A673 (cell line): ENCODE data around the gene KRTAP22-2. TPM values are rescaled to one million over a fixed set of nuclear protein-coding genes. Genes with fewer than 3 reads are reported as not detected.

Experiments used
- BruUV-seq: library from RNA; stranded (reverse); fragments of 400-500 nt; replicated peaks from 2 replicates; lab custom pipeline; 2021; lab: Mats Ljungman, UMichigan
- CTCF ChIA-PET: fragments of 300-600 bp; sonication (Branson Sonifier 250); formaldehyde crosslinking; loops from one replicate; lab custom pipeline; 2022; ENCODE audit warnings: antibody characterized with exemption; lab: Charles Lee
- POLR2A ChIA-PET: fragments of 300-600 bp; sonication (Branson Sonifier 250); formaldehyde crosslinking; loops from one replicate; lab custom pipeline; 2022; ENCODE audit warnings: antibody characterized with exemption; ENCODE audit not compliant: low non-redundant PET; lab: Charles Lee
- DNase-seq: peaks from one replicate; pipeline ENCODE4 v3.0.0-alpha.2; 2015; ENCODE audit warnings: low spot score
- H3K27ac ChIP-seq: fragments of 200-600 bp; sonication (generic); 2 replicates; pipeline ENCODE4 v1.5.1; 2016; ENCODE audit warnings: mixed run types, low read depth, mild to moderate bottlenecking, mixed read lengths, antibody characterized with exemption, low read length; ENCODE audit not compliant: poor library complexity, severe bottlenecking
- H3K27me3 ChIP-seq: fragments of 200-600 bp; sonication (generic); replicated peaks from 2 replicates; pipeline ENCODE4 v1.6.1; 2017; ENCODE audit warnings: mixed run types, low read depth, mild to moderate bottlenecking, mixed read lengths, antibody characterized with exemption, low read length; ENCODE audit not compliant: insufficient read depth, poor library complexity
- H3K36me3 ChIP-seq: fragments of 200-600 bp; sonication (generic); 2 replicates; pipeline ENCODE4 v1.6.1; 2016; ENCODE audit warnings: mixed run types, mild to moderate bottlenecking, mixed read lengths, antibody characterized with exemption, low read length; ENCODE audit not compliant: insufficient read depth, poor library complexity, severe bottlenecking
- H3K4me1 ChIP-seq: fragments of 200-600 bp; sonication (generic); 2 replicates; pipeline ENCODE4 v1.6.1; 2017; ENCODE audit warnings: mixed run types, mild to moderate bottlenecking, mixed read lengths, antibody characterized with exemption, low read length; ENCODE audit not compliant: insufficient read depth, poor library complexity, severe bottlenecking
- H3K4me3 ChIP-seq: fragments of 200-600 bp; sonication (generic); 2 replicates; pipeline ENCODE4 v1.5.1; 2016; ENCODE audit warnings: low read depth, mixed run types, mild to moderate bottlenecking, mixed read lengths, low read length; ENCODE audit not compliant: poor library complexity, severe bottlenecking
- H3K9me3 ChIP-seq: fragments of 200-600 bp; sonication (generic); 2 replicates; pipeline ENCODE4 v1.6.1; 2016; ENCODE audit warnings: mixed run types, low read depth, mild to moderate bottlenecking, mixed read lengths, antibody characterized with exemption, low read length; ENCODE audit not compliant: poor library complexity, severe bottlenecking
- EZH2 ChIP-seq: fragments of 200-600 bp; sonication (generic); IDR thresholded peaks from 2 replicates; pipeline ENCODE4 v1.6.1; 2017; ENCODE audit warnings: borderline replicate concordance, low read depth, mild to moderate bottlenecking, mixed read lengths, antibody characterized with exemption, low read length; ENCODE audit not compliant: poor library complexity, severe bottlenecking
- intact Hi-C: fragments of 100-400 bp; cut with micrococcal nuclease; formaldehyde crosslinking; loops from one replicate; pipeline ENCODE4 v1.10.0; 2022; ENCODE audit not compliant: unreplicated experiment
- total RNA-seq: library from RNA; stranded (reverse); gene quantifications from 2 replicates; pipeline ENCODE4 v1.2.3, GENCODE V29; 2021
- TF ChIP-seq, protein P1 (sequence below): fragments of 300-800, 200-600 bp; sonication (generic); conservative IDR thresholded peaks from 2 replicates; pipeline ENCODE4 v1.5.1; 2017; ENCODE audit warnings: low read depth, mild to moderate bottlenecking, antibody characterized with exemption, low read length, moderate library complexity, mixed read lengths

Gene KRTAP22-2
- total RNA-seq, 1 experiment from 2014 or later: not detected

- H3K36me3 ChIP-seq: no peaks in the 10 kb centered on the region
- intact Hi-C loops: no loop called here
- peaks cover 5% of the 10 kb centered on the region for H3K9me3 ChIP-seq
- BruUV-seq: no TSS peak
- H3K27me3 ChIP-seq: no peaks in the 10 kb centered on the region
- no peak for DNase-seq
- POLR2A ChIA-PET: no interaction called here
- H3K27ac ChIP-seq: no peak overlapping the region
- TF ChIP-seq EZH2: no peak
- TF ChIP-seq, protein P1, sequence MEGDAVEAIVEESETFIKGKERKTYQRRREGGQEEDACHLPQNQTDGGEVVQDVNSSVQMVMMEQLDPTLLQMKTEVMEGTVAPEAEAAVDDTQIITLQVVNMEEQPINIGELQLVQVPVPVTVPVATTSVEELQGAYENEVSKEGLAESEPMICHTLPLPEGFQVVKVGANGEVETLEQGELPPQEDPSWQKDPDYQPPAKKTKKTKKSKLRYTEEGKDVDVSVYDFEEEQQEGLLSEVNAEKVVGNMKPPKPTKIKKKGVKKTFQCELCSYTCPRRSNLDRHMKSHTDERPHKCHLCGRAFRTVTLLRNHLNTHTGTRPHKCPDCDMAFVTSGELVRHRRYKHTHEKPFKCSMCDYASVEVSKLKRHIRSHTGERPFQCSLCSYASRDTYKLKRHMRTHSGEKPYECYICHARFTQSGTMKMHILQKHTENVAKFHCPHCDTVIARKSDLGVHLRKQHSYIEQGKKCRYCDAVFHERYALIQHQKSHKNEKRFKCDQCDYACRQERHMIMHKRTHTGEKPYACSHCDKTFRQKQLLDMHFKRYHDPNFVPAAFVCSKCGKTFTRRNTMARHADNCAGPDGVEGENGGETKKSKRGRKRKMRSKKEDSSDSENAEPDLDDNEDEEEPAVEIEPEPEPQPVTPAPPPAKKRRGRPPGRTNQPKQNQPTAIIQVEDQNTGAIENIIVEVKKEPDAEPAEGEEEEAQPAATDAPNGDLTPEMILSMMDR: no peak
- CTCF ChIA-PET: no interaction called here
- no peaks in the 10 kb centered on the region for H3K4me1 ChIP-seq
- H3K4me3 ChIP-seq: no peak overlapping the region
Observed at GRCh38 chr21:30629200-30629599, 39.0 kb upstream of the KRTAP22-2 start.

- H3K36me3 ChIP-seq: no peaks in the 10 kb centered on the region
- H3K27ac ChIP-seq: no peak overlapping the region
- H3K9me3 ChIP-seq: no peaks in the 10 kb centered on the region
- DNase-seq: no peak
- intact Hi-C loops: no loop called here
- H3K4me3 ChIP-seq: no peak overlapping the region
- TF ChIP-seq, protein P1: no peak
- ChIA-PET POLR2A (no interaction called here), CTCF (no interaction called here)
- no peaks in the 10 kb centered on the region for H3K4me1 ChIP-seq
- no peaks in the 10 kb centered on the region for H3K27me3 ChIP-seq
- no TSS peak for BruUV-seq
Observed at GRCh38 chr21:30628109-30628508, 37.9 kb upstream of the KRTAP22-2 start.

DNA sequence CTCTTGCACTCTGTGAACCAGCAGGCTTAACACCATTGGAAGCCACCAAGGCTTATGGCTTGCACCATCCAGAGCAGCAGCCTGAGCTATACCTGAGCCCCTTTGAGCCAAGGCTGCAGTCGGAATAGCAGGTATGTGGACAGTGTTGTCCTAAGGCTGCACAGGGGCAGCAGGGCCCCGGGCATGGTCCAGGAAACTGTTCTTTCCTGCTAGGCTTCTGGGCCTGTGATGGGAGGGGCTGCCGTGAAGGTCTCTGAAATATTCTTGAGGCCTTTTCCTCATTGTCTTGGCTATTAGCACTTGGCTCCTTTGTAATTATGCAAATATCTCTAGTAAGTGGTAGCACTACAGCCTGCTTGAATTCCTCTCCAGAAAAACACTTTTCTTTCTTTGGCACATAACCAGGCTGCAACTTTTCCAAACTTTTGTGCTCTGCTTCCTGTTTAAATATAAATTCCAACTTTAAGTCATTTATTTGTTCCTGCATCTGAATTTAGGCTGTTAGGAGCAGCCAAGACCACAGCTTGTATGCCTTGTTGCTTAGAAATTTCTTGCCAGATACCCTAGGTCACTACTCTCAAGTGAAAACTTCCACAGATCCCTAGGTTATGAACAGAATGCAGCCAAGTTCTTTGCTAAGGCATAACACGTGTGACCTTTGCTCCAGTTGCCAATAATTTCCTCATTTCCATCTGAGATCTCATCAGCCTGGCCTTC lies 35.4 kb upstream of the KRTAP22-2 start:
- no peak for DNase-seq
- no peak overlapping the region for H3K27ac ChIP-seq
- H3K27me3 ChIP-seq: no peaks in the 10 kb centered on the region
- ChIA-PET POLR2A (no interaction called here), CTCF (no interaction called here)
- H3K36me3 ChIP-seq: no peaks in the 10 kb centered on the region
- no TSS peak for BruUV-seq
- no peak for TF ChIP-seq EZH2
- TF ChIP-seq, protein P1: no peak
- H3K9me3 ChIP-seq: no peaks in the 10 kb centered on the region
- no peaks in the 10 kb centered on the region for H3K4me1 ChIP-seq
- H3K4me3 ChIP-seq: no peak overlapping the region
- intact Hi-C loops: no loop called here
